Measurements from ENCODE around the gene FUT8. TPM values are rescaled to one million over a fixed set of nuclear protein-coding genes. Genes with fewer than 3 reads are reported as not detected.

FUT8 gene
- total and polyA plus RNA-seq, 2 of the 8 experiments (the other 6 are each of a cell fraction or from before 2014, with no cell fraction given): 10.5 to 25.1 TPM

DNA sequence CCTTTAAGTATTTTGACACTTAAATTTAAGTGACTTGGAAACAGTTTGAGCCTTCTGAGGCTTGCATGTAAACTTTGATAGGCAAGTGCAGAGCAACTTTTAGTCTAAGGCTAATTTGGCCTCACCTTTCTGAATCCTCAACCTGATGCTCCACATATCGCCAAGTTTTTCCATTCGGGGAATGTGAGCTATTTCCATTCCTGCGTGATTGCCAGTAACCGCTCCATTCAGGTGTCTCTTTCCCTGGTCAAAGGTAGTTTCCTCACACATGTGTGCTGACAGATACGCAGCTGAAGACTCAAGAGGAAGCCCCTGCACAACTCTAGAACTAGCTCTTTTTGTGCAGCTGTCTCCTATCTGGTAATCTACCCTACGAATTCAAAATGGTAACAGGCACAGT, 25.4 kb upstream of the FUT8 start (continued):
- TF ChIP-seq POLR2AphosphoS5 (IDR thresholded peaks at IDR 0.05; ENCODE audit: low read depth, low read length) (no peak), CEBPB (IDR thresholded peaks at IDR 0.05; ENCODE audit: low read depth, low read length) (no peak), MAX (IDR thresholded peaks at IDR 0.05) (no peak), RBBP5 (IDR thresholded peaks at IDR 0.05; ENCODE audit: borderline replicate concordance, low read depth, low read length) (no peak)

Data from H1 (cell line).